ENCODE results near the gene THBS2.
A peak's percentile ranks its signal among the peaks of the same experiment; 100 is the strongest.
"Not testable (repeated sequence)": the region's sequence is repeated elsewhere in the genome, so short reads cannot be mapped to it uniquely, and the experiment has no call there.

THBS2 gene

GRCh38 chr6:169271877-169272216 is 18.2 kb upstream of the THBS2 start:
- DNase-seq (ENCODE audit: low read depth, low spot score): no peak

- peak; percentile 57 for DNase-seq (ENCODE audit: low read depth, low spot score)
Measured at GRCh38 chr6:169271158-169271876, 17.7 kb upstream of the THBS2 start.

- not testable (repeated sequence) for DNase-seq (ENCODE audit: low read depth, low spot score)
Measured at GRCh38 chr6:169270077-169270380, 16.4 kb upstream of the THBS2 start.

- no peak for DNase-seq (ENCODE audit: low read depth, low spot score)
Measured at GRCh38 chr6:169269180-169270076, 15.8 kb upstream of the THBS2 start.

GRCh38 chr6:169268276-169268675 is 14.6 kb upstream of the THBS2 start:
- no peak for DNase-seq (ENCODE audit: low read depth, low spot score)

GRCh38 chr6:169266746-169267591 is 13.3 kb upstream of the THBS2 start:
- DNase-seq (ENCODE audit: low read depth, low spot score): no peak

- DNase-seq (ENCODE audit: low read depth, low spot score): no peak
Measured at GRCh38 chr6:169266261-169266660, 12.6 kb upstream of the THBS2 start.

GRCh38 chr6:169265486-169266131 is 12.0 kb upstream of the THBS2 start:
- DNase-seq (ENCODE audit: low read depth, low spot score): no peak

GRCh38 chr6:169263836-169264608 is 10.4 kb upstream of the THBS2 start:
- peak; percentile 16 for DNase-seq (ENCODE audit: low read depth, low spot score)

GRCh38 chr6:169263374-169263773 is 9.7 kb upstream of the THBS2 start:
- no peak for DNase-seq (ENCODE audit: low read depth, low spot score)

GRCh38 chr6:169262602-169263001 is 9.0 kb upstream of the THBS2 start:
- DNase-seq (ENCODE audit: low read depth, low spot score): not testable (repeated sequence)

- DNase-seq (ENCODE audit: low read depth, low spot score): no peak
Measured at GRCh38 chr6:169256518-169256917, 2.9 kb upstream of the THBS2 start.

- no peak for DNase-seq (ENCODE audit: low read depth, low spot score)
Measured at GRCh38 chr6:169256061-169256460, 2.4 kb upstream of the THBS2 start.

- no peak for DNase-seq (ENCODE audit: low read depth, low spot score)
Measured at GRCh38 chr6:169255643-169256042, 2.0 kb upstream of the THBS2 start.

- DNase-seq (ENCODE audit: low read depth, low spot score): peak; percentile 15
Measured at GRCh38 chr6:169254456-169255316, 1.0 kb upstream of the THBS2 start.

- peak; percentile 47 for DNase-seq (ENCODE audit: low read depth, low spot score)
Measured at GRCh38 chr6:169252505-169253189, 999 bp downstream of the THBS2 start.

GRCh38 chr6:169251822-169252504 is 1.7 kb downstream of the THBS2 start:
- peak; percentile 56 for DNase-seq (ENCODE audit: low read depth, low spot score)

GRCh38 chr6:169251371-169251802 is 2.3 kb downstream of the THBS2 start:
- DNase-seq (ENCODE audit: low read depth, low spot score): peak; percentile 7

- peak; percentile 23 for DNase-seq (ENCODE audit: low read depth, low spot score)
Measured at GRCh38 chr6:169250660-169251059, 3.0 kb downstream of the THBS2 start.
